GM13976 (cell line): ENCODE results near the gene CNOT1.
A peak's percentile ranks its signal among the peaks of the same experiment; 100 is the strongest.

Experiments
- DNase-seq: peaks from one replicate; pipeline ENCODE4 v3.0.0; 2012; ENCODE audit warnings: low spot score
- CTCF ChIP-seq: IDR thresholded peaks from 2 replicates; pipeline ENCODE4 v1.5.1; 2012; ENCODE audit warnings: borderline replicate concordance, mild to moderate bottlenecking; ENCODE audit not compliant: insufficient read depth; ENCODE audit errors: extremely low read depth, missing control alignments, control extremely low read depth
- in situ Hi-C: fragments of 300-500 bp; cut with MboI; formaldehyde crosslinking; loops from one replicate; pipeline ENCODE4 v1.12.0; 2022; ENCODE audit warnings: low sequenced_read_pairs, mixed read lengths, inconsistent platforms; ENCODE audit not compliant: unreplicated experiment

Gene CNOT1

GRCh38 chr16:58629733-58630640, at the start of gene CNOT1:
TSS of gene CNOT1 (minus strand) at chr16:58629826. CDS start at chr16:58599337, 30,489 bp downstream.
- no peak for TF ChIP-seq CTCF
- DNase-seq = peak; percentile 94
- in situ Hi-C loops = no loop called here

GRCh38 chr16:58678716-58679115, 49.1 kb upstream of the CNOT1 start:
- DNase-seq = no peak
- TF ChIP-seq CTCF = no peak
- in situ Hi-C loops = no loop called here

- TF ChIP-seq CTCF = no peak
- DNase-seq = no peak
- in situ Hi-C loops = no loop called here
Measured at GRCh38 chr16:58678269-58678668, 48.6 kb upstream of the CNOT1 start.

DNA sequence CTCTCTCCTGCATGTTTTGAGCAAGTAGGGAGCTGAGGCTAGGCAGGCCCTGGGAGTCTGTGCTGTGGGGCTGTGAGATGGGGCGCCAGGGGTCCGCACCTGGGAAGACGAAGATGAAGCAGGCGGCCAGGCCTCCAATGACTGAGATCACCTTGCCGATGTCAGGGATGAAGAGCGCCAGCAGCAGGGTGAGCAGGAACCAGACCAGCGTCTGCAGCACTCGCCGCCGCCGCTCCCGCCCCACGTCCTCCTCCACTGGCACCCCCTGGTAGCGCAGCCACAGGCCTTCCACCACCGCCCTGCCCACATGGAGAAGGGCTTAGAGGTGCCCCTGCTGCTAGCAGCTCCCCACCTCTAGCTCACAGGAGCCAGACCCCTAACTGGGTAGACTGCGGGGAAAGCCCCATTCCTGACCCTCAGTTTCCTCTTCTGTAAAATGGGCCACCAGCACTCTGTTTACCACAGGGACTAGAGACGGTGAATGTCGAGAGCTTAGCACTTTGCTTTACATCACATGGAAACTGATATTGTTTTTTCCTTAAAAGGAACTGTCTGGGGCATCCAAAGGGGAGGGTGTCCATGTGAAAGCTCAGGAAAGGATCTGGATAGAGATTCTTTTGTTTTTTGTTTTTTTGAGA, 41.4 kb upstream of the CNOT1 start:
- DNase-seq = no peak
- TF ChIP-seq CTCF = no peak
- in situ Hi-C loops = loop anchor here (25.0 kb wide), 1 partner anchor 334 kb away; no protein-coding TSS in a partner anchor

GRCh38 chr16:58670177-58670576, 40.6 kb upstream of the CNOT1 start:
- no peak for DNase-seq
- TF ChIP-seq CTCF = no peak
- in situ Hi-C loops = loop anchor here (25.0 kb wide), 1 partner anchor 333 kb away; no protein-coding TSS in a partner anchor

DNA sequence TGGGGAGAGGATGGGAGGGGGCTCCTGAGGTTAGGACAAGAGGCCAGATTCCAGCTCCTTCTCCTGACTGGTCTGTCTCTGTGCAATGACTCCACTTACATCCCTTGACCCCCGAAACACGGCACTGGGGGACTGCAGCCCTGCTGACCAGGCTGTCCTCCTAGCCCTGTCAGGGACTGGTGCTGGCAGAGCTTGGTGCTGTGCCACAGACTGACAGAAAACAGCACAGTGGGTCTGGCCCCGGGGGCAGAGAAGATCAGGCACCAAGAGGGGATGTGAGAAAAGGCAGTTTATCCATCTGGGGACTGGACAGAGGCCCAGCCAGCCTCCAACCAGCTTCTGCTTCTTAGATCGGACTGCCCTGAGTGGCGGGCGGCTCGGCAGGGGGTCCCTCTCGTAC, 35.6 kb upstream of the CNOT1 start:
- TF ChIP-seq CTCF = no peak
- in situ Hi-C loops = loop anchor here (25.0 kb wide), 1 partner anchor 328 kb away; no protein-coding TSS in a partner anchor
- DNase-seq = no peak
